HG03108 (cell line): ENCODE data around the gene WDR70.

Experiments
- ATAC-seq: cut with Tn5 transposase; IDR thresholded peaks from one replicate; pipeline ENCODE4 v1.9.1; 2021; ENCODE audit warnings: moderate library complexity; ENCODE audit not compliant: unreplicated experiment

The WDR70 gene

DNA sequence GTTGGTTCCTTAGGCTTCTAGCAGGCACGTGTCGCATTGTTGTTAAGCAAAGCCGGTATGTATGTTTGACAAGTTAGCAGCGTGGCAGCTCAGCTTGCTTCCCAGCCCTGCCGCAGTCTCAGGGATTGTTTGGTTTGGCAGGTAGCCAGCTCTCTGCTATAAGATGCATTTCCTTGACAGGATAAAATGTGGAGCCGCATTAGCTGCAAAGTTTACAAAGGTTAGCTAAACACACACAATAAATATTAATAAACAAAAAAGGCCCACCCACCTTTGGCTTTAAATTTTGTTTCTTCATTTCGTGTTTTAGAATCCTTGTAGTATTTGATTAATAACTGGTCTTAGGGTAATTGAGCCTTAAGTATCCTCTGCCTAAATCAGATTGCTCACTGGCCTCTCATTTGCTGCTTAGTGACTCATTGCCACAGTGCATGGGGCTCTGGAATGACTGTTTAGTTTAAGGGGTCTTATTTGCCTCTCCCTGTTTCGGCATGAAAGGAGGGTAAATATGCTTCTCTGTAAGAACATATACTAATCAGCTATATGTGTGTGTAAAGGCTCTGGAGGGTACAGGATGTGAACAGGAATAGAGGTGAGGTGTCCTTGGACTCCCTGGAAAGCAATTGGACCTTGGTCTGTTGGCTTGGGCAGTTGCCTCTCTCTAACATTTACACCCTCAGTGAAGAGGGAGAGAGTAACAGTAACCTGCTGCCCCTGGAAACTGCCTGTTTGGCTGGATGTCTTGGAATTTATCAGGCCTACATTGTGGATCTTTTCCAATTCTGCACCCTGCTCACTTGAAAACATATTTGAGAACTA is 338.7 kb downstream of the WDR70 start:
- no peak for ATAC-seq

DNA sequence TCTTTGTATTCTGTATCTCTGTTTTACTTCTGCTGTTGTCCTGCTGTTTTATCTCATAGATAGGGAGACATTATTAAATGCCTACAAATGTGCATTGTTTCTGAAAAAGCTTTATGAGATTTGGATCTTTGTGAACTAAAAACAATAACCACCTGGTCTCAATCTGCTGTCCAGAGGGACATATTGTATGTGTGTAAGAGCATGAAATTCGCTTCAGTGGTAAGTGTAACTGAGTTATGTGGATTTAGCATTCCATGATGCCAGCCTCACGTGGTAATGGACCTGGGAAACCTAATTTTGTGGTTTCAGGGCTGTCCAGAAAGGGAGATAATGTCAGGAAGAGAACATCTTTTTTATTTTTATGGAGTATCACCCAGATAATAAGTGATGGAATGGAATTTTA is 341.4 kb downstream of the WDR70 start:
- ATAC-seq = no peak

DNA sequence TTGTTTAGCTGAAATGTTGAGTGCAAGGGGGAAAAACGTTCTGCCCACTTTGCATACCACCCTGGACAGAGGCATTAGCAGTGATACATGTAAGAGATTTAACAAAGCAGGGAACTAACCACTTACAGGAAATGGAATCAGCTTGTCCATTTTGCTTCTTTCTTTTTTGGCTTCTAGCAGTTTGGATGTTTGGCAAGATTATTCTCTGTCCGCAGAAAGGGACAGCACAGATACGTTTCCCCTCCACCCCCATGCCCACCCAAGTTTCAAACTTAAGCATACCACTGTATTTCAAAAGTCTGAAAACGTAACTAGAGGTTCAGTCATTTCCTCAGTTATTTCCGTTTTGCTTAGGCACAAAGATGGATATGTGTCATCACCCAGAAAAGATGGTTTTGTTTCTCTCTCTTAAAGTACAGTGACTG is 342.3 kb downstream of the WDR70 start:
- peak; percentile 53 for ATAC-seq

DNA sequence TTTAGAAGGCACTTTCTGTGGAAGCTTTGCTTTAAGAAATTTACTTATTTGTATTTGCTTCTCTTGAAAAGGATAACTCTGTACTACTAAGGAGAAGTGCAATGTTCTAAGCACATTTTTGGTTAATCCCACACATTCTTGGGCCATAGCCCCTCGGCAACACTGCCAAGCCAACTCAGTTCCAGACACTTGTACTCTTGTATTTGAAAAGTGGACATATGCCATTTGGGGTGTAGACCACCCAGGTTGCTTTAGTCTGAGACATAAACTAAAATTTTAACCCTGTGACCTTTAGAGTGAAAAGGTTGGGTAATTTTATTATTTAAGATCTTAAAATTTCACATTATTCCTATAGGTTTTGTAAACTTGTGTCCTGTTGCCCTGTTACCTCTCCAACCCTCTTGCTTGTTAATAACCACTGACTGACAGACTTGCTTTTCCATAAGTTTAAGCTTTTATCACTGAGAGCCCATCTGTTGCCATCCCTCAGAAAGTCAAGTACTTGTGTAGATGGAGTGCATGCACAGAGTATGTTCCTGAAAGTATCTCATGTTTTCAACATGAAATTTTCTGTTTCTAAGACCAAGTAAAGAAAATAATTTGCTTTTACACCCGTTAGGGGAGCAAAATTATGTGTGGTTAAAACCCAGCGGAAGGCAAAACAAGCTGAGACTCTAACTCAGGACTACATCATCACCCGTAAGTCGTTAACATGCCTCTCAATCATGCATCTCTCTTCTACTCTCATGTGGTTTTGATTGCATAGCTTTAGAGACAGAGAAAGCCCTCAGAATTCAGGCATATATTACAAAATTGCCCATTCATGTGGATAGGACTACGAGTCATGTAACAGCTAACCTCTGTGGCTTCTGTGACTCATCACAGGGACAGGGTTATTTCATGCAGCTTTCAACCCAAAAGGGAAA is 343.4 kb downstream of the WDR70 start:
- ATAC-seq = peak; percentile 62

DNA sequence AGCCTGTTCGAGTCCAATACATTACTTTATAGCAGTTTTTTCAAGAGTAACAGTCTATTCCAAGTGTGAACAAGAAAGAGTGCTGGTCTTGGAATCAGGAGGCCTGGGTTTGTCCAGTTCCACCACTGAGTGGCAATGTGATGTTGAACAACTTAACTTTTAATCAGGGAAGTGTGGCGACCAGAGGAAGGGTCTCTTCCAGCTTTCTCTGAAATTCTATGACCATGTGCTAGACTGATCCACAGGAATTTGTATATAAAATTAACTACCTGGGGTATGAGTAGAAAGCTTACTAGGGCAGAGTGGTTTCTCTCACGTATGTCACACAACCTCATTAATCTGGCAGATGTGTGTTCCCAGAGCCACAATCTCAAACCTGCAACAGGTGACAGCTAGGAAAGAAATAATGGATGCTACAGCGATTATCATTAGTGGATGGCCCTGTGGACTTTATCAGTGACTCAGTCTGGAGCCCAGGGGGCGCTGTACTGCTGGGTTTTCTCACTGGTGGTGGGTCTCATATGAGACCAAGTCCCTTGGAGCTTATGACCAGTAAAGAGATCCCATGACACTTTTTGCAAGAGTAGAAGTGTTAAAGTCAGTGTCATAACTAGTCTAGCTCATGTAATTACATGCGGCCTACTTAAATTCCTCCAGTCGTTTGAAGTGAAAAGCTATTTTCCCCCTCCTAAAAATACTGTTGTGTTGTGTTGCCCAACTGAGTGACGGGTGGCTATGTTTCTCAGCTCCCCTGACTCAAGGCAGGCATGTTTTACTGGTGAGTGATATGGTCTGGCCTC is 344.2 kb downstream of the WDR70 start:
- ATAC-seq = no peak

DNA sequence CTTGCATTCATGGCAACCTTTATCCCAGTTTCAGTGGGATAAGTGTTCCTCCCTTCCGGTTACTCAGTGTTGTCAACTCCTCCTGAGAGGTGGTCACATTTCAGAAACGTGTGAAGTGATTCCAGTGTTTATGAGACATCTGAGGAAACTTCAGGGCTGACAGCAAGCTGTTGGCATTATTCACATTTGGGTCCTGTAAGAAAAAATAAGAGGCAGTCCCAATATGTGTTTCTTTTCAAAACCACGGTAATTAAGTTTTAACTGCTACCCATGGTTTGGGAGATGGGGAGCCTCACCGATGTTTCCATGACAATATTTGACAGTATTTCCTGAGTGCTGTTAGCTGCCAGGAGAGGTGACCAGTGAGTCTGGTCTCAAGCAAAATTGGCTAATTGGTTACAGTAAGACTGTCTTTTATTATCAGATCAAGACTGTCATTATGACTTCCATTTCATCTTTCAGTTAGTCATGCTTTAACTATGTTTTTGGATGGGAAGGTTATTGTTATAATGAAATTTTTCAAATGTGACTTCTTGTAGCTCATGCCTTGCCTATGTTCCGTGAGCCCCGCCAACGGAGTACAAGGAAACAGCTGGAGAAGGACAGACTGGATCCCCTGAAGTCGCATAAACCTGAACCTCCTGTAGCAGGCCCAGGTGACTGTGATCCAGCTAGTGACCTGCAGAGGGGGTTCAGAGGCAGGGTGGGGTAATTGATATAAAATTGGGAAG is 345.4 kb downstream of the WDR70 start:
- ATAC-seq = no peak

DNA sequence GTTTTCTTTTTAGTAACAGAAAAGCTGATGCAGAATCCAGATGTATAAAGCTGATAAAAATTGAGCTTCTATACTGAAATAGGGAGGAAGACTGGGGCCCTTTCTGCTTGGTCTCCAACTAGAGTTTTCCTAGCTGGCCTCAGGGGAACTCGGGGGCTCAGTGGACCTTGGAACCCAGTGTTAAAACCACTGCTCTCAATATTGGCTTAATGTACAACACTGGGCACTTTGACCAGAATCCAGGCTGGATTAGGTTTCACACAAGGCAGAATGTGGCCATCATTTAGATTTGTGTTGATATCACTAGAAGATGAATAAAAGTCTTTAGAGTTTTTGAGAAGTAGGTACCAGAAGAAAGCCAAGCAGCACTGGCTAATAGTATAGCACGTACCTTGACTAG is 346.1 kb downstream of the WDR70 start:
- no peak for ATAC-seq

DNA sequence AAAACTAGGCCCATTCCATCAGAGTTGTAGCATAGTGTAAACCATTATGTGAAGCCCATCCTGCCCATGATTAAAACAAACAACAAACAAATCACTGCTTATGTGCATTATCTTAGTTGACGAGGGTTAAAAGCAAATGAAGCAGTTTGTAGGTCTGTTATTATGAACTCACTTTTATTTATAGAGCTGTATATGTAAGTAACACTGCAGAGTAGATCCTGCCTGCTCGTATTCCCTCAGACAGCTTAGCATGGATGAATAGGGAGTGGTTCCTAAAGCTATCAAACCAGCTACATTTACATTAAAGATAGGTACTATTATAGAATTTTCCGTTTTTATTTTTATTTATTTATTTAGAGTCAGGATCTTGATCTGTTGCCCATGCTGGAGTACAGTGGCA is 348.1 kb downstream of the WDR70 start:
- no peak for ATAC-seq

DNA sequence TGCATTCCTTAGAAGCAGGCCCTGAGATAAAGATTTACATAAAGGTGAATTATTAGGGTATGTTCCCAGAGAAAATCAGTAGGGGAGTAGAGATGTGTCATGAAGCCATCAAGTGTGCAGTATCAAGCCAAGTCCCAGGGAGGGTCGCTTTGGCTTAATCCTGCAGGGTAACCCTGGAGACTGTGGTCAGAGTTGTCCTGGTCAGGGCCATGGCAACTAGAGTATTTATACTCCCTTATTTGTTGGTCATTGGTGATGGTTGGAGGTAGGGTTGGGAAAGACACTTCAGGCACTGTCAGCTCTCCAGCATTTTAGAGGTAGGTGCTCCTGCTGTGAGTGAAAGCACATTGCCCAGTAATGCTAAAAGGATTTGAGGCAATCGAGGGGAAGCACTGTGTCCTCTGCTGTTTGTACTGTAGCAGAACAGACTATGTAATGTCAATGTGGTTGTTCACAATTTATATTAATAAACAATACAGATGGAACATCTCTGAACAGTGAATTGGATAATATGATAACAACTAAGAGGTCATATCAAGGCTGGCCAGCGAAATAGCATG is 351.9 kb downstream of the WDR70 start:
- no peak for ATAC-seq

DNA sequence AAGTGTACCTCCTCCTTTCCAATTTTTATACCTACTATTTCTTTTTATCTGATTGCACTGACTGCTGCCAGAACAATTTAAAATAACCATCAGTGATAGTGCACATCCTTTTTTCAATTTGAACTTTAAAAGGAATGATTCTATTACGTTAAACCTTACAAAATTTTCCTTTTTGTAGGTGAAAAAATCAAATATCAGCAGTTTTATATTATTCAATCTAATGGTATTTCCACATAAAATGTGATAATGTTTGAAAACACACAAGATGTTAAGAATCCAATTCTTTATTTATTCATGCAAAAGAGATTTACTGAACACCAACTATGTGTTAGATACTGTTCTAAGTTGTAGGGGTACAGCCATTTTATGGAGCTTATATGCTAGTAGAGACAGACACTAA is 355.0 kb downstream of the WDR70 start:
- ATAC-seq = no peak

DNA sequence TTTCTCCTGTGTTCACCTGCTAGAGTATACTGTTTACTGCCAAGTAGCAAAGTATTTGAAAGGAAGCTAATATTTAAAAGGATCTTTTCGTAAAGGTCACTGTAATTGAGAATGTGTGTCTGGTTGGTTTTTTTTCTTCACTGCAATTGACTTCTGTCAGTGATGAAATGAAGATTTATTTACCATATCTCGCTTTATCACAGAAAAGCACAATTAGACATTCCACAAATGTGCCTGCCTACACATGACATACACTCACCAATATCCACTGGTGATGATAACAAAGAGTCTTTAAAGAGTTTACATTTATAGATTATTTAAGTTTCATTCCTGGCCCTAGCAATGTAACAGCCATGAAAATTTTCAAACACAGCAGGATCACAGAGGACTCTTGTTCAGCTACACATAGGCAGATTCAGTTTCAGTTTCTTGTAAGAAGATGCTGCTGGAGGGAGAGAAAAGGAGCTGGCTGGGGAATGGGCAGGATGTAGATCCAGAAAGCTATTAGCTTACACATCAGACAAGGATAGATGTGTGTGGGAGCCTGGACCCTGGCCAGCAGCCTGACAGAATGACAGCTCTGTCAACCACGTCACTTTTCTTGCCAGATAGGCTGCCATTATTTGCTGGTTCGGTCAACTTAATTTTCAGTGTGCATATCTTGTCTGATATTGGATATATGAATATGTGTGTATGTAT is 356.7 kb downstream of the WDR70 start:
- no peak for ATAC-seq

DNA sequence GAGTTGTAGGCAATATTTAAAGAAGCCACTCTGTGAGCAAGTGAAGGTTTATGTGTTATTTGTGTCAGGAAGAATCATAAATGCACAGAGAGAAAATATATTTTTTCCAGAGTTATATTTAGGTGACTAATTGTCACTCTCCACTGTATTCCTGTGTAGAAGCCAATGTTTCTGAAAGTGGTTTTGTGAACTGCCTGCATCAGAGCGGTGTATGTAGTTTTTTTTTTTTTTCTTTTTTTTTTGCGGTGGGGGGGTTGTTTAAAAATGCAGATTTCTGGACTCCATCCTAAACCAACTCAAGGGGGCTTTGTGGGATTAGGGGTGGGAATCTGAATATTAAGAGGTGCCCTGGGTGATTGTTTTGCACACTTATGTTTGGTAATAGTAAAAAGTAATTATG is 357.3 kb downstream of the WDR70 start:
- ATAC-seq = no peak

DNA sequence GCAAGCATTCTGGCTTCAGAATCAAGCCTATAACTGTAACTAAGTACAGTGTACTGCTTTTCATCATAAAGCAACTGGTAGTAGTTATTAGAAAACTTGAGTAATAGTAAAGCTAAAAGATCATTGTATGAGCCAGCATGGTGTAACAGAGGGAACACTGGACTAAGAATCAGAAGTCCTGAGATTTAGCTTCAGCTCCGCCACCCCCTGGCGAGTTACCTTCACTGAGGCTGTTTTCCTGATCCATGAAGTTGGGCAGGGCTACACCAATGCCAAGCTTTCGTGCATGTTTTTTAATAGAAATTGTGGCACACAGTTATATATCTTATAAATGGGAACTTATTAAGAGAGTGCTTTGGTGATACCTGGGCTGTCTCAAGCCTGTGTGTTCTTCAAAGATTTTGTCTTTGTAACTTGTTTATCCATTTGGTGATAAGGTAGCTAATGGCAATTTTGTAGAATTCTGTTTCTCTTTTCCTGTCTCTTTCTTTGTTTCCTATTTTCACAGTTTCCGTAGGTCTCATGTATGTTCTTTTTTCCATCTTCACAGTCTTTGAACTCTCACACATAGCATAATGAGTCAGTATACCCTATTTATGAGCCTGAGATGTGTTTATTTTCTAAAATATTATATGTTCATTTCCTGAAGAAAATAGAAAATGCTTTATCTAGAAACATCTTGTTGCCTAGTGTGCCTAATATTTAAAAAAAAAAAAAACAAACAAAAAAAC is 358.4 kb downstream of the WDR70 start:
- ATAC-seq = no peak

DNA sequence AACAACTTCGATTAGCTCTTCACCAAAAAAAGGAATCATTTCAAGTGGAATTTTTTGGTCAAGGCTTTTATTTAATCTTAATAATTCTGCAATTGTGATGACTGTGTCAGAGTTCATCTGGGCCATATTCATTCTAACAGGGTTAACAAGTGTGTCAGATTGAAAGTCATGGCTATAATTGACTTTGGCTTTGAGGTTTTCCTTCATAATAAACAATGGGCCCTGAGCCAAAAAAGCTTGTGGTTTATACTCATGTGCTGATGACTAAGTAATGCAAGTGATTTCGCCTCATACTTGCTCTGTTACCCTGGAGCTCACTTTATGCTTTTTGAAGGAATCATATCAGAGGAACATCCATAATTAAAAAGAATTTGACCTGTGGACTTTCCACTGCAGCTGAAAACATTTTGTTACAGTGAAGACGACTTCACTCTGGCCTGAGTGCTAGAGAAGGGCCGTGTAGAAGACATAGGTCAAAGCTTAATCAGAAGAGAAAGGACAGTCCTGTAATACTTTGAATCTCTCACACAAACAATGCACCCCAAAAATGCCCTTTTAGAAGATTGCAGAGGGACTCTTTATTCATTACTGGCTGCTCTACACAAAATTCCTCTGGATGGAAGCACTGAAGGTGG is 359.1 kb downstream of the WDR70 start:
- ATAC-seq = peak; percentile 92

DNA sequence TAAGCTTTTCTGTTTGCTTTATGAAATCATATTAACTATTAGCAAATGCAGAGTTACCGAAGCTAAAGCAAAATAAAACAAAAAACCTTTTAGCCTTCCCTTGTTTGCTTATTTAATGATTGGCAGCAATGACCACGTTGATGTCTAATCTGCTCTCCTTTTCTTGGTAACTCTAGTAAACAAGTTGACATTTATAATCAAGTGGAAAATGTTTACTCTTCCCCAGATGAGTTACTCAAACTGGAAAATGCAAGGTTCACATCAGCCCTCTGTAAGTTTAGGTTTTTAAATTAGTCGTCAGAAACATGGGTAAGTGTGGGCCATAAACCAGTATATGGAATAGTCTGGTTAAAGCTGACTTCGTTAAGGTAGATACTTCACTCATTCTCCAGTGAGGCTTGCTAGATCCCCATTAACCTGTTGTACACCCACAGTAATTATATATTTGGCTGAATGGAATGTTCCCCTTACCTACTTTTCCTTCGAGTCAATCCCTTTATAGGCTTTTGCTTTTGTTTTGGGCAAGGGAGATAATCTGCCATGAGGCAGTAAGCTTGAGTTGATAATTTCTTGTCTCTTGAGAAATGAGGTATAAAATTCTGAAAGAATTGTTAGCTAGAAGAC is 359.9 kb downstream of the WDR70 start:
- no peak for ATAC-seq

DNA sequence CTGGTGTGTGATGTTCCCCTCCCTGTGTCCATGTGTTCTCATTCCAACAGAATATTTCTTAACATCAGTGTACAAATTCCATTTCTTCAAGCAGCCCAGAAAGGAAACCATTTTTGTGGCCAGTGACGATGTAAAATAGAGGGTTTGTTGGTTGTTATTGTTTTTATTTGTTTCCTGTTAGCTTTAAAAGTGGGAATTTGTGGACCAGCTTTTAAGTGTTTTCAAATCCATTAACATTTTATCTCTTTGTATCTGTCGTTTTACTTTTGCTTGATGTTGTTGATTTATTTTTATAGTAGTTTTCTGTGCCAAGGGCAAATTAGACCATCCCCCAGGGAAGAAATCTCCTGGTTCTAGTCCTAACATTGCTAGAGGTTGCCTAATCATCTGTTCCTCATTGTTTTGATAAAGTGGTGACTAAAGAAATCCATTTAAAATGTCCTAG is 360.7 kb downstream of the WDR70 start:
- ATAC-seq = no peak

DNA sequence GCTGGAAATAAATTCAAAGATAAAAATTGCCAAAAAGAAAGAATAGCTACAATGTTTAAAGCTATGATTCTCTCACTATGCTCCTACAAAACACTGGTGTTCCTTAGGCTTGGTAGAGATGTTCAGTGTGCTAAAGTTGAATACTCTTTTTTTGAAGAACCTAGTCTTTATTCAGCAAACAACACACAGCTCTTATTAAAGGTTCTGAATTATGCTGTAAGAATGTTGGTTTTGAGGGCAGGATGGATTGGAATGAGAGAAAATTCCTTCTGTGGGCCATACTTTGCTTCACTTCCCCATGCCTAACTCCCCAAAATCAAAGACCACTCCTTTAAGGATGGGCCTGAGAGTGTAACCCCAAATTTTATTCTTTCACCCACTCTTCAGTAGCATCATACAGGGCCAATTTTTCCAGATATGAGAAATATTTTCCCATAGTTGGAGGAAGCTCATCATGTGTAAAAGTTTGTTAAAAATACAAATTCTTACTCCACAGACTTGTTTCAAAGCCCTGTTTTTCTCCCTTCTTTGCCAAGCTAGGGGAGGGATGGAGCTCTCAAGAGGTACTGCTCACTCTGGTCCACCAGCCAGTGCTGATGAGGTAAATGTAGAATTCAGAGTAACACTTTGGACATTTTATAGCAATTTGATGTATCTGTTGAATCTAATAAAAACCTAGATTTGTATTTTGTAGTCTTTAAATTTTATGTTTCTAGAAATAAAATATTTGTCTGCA is 361.4 kb downstream of the WDR70 start:
- ATAC-seq = no peak
